ENCODE measurements around the gene SLC25A47.
"Not testable (repeated sequence)": the region's sequence is repeated elsewhere in the genome, so short reads cannot be mapped to it uniquely, and the experiment has no call there.

Gene SLC25A47

GRCh38 chr14:100306101-100306997, 16.8 kb upstream of the SLC25A47 start, which contains the start of gene SLC25A29:
TSS of gene SLC25A29 (minus strand) at chr14:100306444. CDS start at chr14:100306232, 212 bp downstream.
- DNase-seq (ENCODE audit: low read depth in 3 of 3): peak; percentile 44 to 85 (median 44)

DNA sequence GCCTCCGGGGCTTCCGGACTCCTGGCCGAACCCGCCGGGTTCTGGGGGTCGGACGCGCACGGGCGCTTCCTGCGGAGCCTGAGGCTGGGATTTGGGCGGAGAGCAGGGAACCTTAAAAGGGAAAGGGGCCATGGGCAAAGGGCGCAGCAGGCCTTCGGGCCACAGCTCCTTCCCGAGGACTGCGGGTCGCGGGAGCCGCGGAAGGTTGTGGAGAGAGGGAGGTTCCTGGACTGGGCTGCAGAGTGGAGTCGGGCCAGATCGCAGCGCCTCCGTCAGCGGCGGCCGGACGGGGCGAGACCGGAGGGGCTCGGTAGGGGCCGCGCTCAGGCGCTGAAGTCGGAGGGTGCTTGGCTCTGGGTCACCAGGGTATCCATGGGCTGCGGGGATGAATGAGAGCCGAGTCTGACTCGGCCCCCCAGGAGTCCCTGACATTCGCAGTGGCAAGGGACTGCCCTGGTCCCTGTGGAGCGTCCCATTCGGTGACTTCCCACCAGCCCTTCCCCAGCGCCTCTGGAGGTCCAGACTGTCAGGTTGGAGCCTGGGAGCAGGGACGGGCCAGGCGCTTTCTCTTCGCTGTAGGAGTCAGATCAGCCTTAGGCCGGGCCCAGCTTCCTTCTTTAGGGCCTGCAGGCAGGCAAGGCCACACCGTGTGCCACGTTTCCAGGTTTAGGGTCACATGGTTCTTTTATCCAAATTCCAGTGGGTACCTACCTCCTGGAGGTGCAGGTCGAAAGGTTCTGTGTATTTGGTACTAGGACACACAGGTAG, 16.0 kb upstream of the SLC25A47 start:
- no peak for DNase-seq (ENCODE audit: low read depth in 3 of 3)

GRCh38 chr14:100307766-100308426, 15.2 kb upstream of the SLC25A47 start:
- DNase-seq (ENCODE audit: low read depth in 3 of 3): no peak

GRCh38 chr14:100308427-100308792, 14.7 kb upstream of the SLC25A47 start:
- DNase-seq (ENCODE audit: low read depth in 3 of 3): not testable (repeated sequence)

DNA sequence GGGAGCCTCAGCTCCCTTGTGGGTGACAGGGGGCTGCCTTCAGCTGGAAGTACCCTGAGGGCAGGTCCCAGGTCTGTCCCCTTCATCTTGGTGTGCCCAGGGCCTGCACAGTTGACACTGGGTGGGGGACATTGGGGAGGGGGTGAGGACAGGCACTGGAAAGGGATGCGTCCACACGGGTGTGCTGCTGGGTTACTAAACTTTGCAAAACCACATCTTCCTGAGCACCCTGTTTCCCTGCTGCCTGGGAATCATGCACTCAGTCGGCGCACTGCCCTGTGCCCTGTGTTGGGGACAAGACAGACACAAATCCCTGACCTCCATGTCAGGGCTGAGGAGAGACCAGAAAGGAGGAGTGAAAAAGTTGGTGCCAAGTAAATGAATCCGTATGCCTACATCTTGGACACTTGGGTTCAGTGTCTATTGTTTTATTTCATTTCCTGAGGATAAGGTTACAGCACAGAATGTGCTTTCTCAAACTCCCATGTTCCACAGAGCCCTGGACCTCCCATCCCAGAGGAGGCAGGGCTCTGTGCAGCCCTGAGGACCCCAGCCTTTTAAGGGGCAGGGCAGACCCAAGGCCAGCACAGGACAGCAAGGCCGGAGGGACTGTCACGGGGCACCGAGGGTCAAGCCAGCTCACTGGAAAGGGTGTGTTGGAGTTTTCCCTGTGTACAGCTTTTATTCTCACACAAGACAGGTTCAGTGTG, 14.0 kb upstream of the SLC25A47 start:
- no peak for DNase-seq (ENCODE audit: low read depth in 3 of 3)

GRCh38 chr14:100312110-100312876, 10.8 kb upstream of the SLC25A47 start:
- DNase-seq (ENCODE audit: low read depth in 3 of 3): not testable (repeated sequence)

DNA sequence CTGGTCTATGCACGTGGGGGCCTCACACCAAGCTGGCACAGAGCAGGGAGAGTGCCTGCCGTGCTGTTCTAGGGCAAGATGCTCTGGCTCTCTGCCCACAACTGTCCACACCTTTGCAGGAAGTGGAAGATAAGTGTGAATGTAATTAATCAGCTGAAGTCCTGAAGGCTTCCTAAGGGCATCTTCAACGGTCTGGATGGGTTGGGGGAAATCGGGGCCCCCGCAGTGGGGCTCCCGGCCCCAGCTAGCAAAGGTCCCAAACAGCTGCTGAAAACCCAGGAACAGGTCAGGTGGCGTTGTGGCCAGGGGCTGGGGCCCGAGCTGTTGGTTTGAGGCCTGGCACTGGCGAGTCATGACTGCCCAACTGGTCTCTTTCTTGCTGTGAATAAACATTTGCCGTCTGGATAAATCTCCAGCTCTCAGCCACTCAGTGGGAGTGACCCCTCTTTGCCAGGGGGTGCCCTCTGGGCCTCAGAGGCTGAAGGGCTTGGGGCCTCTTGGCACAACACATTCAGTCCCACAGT, 10.2 kb upstream of the SLC25A47 start:
- no peak for DNase-seq (ENCODE audit: low read depth in 3 of 3)

DNA sequence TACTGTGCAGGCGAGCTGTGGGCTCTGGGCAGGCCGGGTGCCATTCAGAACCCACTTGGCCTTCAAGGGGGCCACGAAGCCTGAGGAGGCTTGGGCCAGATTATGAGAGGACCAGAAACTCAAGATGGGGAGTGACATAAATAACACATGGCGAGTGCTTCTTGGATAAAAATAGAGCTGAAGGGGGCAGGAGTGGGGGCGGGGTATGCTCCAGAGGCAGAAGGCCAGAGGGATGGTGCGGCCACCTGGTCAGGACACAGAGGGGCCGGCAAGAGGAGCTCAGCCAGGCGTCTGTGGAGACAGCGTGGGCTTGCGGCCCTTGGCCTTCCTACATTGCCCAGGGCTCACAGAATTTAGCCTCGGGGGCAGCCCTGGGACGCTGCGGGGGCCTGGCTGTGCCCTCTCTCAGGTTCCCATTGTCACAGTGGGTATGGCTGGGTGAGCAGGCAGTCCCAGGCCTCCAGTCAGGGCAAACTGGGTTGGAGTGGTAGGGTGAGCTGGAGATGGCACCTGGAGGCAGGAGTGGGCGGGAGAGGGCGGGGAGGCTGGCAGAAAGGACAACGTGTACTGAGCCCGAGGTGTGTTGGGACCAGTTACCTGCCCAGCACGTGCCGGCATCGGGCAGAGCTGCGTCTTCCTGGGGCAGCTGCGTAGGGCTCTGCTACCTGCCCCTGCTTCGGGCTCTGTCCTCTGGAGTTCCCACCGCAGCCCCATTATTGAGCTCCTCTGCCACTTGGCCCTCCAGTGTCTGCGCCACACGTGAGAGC, 9.5 kb upstream of the SLC25A47 start:
- no peak for DNase-seq (ENCODE audit: low read depth in 3 of 3)

DNA sequence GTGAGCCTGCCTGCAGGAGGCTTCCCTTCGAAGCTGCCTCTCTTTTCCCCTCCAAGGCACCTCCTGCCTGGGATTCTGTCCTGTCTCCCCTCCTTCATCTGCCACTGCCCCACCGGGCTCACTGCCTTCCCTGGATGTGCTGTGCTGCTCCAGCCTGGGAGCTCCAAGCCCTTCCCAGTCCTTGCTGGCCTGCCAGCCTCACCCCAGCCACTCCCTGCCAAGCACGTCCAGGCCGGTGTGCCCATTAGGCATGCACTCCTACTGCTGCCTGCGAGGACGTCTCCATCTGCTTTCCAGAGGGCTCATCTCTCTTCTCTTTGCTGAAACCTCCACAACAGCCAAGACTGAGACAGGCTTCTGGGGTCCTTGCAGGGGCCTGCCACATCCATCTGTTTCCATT, 8.4 kb upstream of the SLC25A47 start:
- DNase-seq (ENCODE audit: low read depth in 3 of 3): no peak

DNA sequence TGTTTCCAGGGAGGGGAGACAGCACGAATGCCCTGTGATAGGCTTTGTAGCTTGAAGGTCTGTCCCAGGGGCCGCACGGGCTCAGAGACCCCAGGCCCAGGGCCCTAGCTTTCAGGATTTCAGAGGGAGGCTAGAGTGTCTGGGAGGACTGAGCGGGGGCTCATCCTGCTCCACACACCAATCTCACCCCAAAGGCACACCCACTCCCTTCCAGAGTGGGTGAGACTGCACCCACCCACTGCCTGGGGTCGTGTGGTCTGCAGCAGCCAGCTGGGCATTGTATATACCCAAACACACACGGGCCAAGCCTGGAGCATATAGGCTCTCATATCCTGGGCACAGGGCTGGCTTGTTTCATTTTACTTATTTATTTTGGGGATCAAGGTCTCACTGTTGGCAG, 5.8 kb upstream of the SLC25A47 start:
- DNase-seq (ENCODE audit: low read depth in 3 of 3): no peak

- peak; percentile 46 to 74 (median 52) for DNase-seq (ENCODE audit: low read depth in 3 of 3)
These were observed 5.0 kb upstream of the SLC25A47 start for GRCh38 chr14:100317912-100318808.

DNA sequence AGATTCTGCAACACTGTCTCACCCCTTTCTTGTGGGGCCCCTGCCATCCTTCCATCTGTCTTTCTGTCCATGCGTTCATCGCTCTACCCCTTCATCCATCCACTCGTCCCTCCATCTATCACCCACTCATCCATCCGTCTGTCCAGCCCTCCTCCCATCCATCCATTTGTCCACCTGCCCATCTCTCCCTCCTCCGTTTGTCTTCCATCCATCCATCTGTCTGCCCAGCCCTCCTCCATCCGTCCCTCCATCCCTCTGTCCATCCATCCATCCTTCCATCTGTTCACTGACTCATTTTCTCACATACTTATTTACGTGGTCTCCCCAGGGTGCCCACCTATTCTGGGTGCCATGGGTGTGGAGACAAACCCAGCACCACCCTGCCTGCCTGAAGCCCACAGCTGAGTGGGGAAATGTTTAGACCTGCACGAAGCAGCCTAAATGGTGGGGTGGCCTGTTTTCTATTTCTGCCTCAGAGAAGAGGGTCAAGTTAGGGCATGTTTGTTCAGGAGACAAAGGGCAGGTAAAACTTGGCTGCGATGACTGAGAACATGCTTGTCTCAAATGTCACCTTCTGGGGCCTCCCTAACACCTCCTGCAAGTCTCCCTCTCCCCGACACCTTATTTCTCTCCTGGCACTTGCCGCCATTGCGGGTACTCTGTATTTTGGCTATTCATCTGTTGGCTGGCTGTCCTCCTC, 2.8 kb upstream of the SLC25A47 start:
- no peak for DNase-seq (ENCODE audit: low read depth in 3 of 3)

GRCh38 chr14:100321473-100322137, 1.5 kb upstream of the SLC25A47 start:
- DNase-seq (ENCODE audit: low read depth in 3 of 3): no peak

- DNase-seq (ENCODE audit: low read depth in 3 of 3): no peak
These were observed 791 bp upstream of the SLC25A47 start for GRCh38 chr14:100322138-100322957.

- no peak for DNase-seq (ENCODE audit: low read depth in 3 of 3)
These were observed 786 bp downstream of the SLC25A47 start for GRCh38 chr14:100323942-100324307.

- DNase-seq (ENCODE audit: low read depth in 3 of 3): no peak
These were observed 2.1 kb downstream of the SLC25A47 start for GRCh38 chr14:100325231-100325632.

- DNase-seq (ENCODE audit: low read depth in 3 of 3): no peak
These were observed 2.8 kb downstream of the SLC25A47 start for GRCh38 chr14:100325958-100326357.
